DMS79 (cell line): ENCODE results near the gene CKAP2L.
"Not testable (repeated sequence)": the region's sequence is repeated elsewhere in the genome, so short reads cannot be mapped to it uniquely, and the experiment has no call there.

ENCODE experiments used
- DNase-seq: peaks from one replicate; lab custom pipeline; 2025; lab: John Stamatoyannopoulos, UW

The CKAP2L gene

GRCh38 chr2:112725545-112726457, 38.6 kb downstream of the CKAP2L start:
- no peak for DNase-seq

- no peak for DNase-seq
Observed at GRCh38 chr2:112724591-112725525, 39.6 kb downstream of the CKAP2L start.

DNA sequence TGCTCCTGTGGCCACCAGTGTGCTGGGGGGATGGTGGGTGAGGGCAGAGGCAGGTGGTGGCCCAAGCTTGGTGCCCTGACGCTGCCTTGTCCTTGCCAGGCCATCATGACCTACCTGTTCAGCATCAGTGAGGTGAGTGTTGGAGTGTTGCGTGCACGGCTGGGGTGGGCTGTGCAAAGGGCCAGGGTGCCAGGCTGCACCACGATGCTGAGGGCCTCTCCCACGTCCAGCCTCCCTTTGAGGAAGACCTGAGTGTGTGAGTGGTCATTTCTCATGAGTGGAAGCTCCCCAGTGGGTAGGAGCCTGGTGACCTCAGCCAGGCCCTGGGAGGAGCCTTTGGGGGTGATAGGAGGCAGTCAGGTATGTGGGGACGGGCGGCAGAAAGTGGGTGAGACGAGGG, 40.4 kb downstream of the CKAP2L start:
- no peak for DNase-seq

DNA sequence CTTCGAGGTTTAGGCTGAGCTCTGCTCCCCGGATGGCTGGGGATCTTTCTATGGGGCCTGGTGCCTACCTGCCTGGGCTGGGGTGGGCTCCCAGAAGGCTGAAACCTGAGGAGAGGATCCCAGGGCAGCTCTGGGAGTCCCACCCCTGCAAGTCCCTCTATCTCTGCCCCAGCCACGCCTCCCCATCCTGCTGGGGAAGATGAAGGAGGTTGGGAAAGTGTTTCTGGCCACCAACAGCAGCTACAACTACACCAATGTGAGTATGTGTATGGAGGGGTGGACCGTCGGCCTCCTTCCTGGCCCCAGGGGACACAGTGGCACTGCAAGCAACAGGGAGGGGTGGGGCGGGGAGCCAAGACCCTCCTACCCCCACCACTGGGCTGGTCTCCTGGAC, 40.9 kb downstream of the CKAP2L start:
- DNase-seq = no peak

- DNase-seq = no peak
Observed at GRCh38 chr2:112722816-112723546, 41.4 kb downstream of the CKAP2L start.

DNA sequence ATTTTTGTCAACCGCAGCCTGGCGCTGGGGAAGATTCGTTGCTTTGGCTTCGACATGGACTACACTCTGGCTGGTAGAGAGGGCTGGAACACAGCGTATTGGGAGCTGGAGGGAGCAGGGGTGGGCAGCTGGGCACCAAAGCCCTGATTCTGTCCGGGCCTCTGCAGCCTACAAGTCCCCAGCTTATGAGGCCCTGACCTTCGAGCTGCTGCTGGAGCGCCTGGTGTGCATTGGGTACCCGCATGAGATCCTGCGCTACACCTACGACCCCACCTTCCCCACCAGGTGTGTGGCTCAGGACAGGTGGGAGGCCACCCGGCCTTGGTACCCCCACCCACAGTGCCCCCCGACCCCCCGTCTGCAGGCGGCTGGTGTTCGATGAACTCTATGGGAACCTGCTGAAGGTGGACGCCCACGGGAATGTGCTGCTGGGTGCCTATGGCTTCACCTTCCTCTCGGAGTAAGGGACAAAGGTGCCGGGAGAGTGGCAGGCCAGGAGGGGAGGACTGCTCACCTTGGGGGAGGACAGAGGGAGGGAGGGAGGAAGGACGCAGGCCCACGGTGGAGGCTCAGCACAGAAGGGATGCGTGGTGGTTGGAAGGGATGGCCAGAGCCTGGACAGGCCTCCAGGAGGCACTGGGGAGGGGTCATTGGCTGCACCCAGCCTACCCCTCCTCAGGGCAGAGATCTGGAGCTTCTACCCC, 42.4 kb downstream of the CKAP2L start:
- DNase-seq = no peak

- DNase-seq = no peak
Observed at GRCh38 chr2:112720785-112721184, 43.6 kb downstream of the CKAP2L start, which contains the start of gene NT5DC4. TSS of gene NT5DC4 (plus strand) at chr2:112721020. CDS start at chr2:112721080, 60 bp downstream.

GRCh38 chr2:112718863-112719370, 45.5 kb downstream of the CKAP2L start:
- no peak for DNase-seq

DNA sequence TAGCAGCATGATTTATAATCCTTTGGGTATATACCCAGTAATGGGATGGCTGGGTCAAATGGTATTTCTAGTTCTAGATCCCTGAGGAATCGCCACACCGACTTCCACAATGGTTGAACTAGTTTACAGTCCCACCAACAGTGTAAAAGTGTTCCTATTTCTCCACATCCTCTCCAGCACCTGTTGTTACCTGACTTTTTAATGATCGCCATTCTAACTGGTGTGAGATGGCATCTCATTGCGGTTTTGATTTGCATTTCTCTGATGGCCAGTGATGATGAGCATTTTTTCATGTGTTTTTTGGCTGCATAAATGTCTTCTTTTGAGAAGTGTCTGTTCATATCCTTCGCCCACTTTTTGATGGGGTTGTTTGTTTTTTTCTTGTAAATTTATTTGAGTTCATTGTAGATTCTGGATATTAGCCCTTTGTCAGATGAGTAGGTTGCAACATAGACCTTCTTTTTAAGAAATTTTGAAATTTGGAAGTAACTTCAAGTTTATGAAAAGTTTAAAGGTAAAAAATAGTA, 47.5 kb downstream of the CKAP2L start:
- not testable (repeated sequence) for DNase-seq

DNA sequence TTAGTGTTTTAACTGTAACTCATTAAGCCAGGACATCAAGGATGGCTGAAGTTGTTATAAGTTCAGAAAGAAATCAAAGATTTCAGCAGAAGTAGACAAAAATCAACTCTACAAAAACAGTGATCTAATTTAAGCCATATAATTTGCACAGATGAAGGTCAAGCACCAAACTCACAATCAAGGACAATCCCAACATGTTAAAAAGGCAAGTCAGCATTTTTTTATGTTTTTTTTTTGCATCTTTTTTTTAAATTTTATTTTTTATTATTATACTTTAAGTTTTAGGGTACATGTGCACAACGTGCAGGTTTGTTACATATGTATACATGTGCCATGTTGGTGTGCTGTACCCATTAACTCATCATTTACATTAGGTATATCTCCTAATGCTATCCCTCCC, 48.3 kb downstream of the CKAP2L start:
- DNase-seq = not testable (repeated sequence)

DNA sequence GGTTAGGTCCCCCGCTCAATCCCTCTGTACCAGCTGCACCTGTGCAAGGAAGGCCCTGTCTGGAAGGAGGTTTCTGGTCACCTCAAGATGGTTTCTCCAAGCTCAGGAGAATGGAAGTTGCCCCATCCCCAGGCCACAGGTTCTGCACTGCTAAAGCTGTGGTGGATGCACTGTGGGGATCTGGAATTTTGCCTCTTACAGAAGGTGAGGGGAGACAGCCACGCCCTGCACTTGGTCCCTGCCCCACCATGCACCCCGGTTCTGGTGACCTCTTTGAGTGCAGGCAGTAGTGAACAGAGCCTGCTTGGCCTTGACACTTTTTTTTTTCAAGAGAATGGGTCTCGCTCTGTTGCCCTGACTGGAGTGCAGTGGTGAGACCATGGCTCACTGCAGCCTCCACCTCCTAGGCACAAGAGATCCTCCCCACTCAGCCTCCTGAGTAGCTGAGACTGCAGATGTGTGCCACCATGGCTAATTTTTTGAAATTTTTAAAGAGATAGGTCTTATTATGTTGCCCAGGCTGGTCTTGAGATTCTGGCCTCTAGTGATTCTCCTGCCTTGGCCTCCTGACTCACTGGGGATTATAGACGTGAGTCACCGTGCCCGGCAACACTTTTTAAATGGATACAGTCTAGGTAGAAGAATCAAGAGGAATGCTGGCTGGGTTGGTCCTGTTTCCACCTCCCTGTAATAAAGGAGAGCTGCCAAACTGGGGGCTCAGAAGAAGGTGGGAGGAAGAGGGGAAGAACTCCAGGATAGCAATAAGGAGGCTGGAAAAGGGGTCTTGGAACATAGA, 49.4 kb downstream of the CKAP2L start:
- DNase-seq = no peak

GRCh38 chr2:112714331-112714730, 50.1 kb downstream of the CKAP2L start:
- no peak for DNase-seq

- DNase-seq = no peak
Observed at GRCh38 chr2:112713926-112714325, 50.5 kb downstream of the CKAP2L start.

GRCh38 chr2:112713585-112713925, 50.9 kb downstream of the CKAP2L start:
- DNase-seq = no peak

- no peak for DNase-seq
Observed at GRCh38 chr2:112712903-112713584, 51.4 kb downstream of the CKAP2L start.

DNA sequence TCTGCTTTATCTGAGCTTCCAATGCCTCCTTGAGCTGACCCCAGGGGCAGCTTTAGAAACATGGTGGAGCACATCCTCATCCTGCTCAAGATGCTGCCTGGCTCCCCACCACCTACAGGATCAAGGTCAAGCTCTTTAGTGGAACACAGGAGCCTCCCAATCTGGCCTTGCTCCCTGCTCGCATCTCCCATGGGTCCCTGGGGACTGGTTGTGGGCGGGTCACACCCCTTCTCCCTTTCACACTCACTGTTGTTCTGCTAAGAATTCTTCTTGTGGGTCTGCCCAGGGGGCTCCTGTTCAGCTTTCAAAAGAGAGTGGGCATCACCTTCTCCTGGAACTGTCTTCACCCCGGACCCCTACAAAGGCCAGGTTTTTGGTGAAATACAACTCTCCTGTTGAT, 51.9 kb downstream of the CKAP2L start:
- DNase-seq = no peak

- DNase-seq = no peak
Observed at GRCh38 chr2:112710956-112711750, 53.3 kb downstream of the CKAP2L start.

- DNase-seq = no peak
Observed at GRCh38 chr2:112709703-112710102, 54.7 kb downstream of the CKAP2L start.

DNA sequence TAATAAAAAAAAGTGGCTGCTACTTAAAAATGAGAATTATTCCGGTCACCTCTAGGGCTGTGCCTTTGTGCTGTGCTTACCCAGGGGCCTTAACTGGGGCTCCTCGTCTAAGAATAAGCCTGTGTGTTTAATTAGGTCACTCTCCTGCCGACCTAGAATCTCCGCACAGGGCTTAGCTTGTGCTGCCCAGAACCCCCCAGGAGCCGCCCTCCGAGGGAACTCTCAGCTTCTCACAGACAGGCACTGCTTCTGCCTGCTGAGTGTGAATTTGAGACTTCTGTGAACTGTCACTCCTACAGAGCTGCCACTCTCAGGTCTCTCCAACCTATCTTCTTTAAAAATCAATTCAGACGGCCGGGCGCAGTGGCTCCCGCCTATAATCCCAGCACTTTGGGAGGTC, 55.4 kb downstream of the CKAP2L start:
- DNase-seq = no peak
